Epithelial cell of esophagus (primary cell): ENCODE data around the gene LRRC8A.
A peak's percentile ranks its signal among the peaks of the same experiment; 100 is the strongest.

Experiments used
- DNase-seq: peaks from one replicate; pipeline ENCODE4 v3.0.0; 2010; ENCODE audit warnings: low read depth
- H3K4me3 ChIP-seq: 2 replicates; pipeline ENCODE4 v1.5.1; 2011; ENCODE audit warnings: mild to moderate bottlenecking, low read length, control low read depth
- TF ChIP-seq, protein P1 (sequence below): IDR thresholded peaks from 2 replicates; pipeline ENCODE4 v1.5.1; 2011; ENCODE audit warnings: low read depth, mild to moderate bottlenecking, low read length, control low read depth, inconsistent platforms; ENCODE audit not compliant: insufficient read depth; ENCODE audit errors: missing control alignments

The LRRC8A gene

DNA sequence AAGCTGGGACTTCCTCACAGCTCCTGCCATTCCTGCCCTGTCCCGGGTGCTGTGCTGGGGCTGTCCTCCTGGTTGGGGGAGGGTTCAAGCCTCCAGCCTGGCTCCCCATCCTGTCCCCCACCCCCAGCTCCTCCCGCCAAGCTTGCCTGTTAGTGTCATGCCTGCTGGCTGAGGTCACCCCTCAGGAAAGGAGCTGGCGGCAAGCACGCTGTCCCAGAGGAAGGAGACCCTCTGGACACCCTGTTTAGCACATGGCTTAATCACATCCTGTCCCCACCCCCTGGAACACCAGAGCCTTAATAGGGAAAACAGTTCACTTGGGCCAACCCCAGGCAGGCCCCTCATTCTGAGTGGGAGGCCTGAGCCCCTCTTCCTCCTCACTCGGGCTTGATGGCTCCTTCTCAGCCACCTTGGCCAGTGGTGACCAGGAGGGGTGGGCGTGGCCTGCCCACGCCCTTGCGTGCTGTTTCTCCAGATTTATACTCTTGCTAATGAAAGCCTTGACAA lies 29.6 kb downstream of the LRRC8A start:
- H3K4me3 ChIP-seq, result no peak overlapping the region
- DNase-seq, result peak; percentile 55
- TF ChIP-seq, protein P1, sequence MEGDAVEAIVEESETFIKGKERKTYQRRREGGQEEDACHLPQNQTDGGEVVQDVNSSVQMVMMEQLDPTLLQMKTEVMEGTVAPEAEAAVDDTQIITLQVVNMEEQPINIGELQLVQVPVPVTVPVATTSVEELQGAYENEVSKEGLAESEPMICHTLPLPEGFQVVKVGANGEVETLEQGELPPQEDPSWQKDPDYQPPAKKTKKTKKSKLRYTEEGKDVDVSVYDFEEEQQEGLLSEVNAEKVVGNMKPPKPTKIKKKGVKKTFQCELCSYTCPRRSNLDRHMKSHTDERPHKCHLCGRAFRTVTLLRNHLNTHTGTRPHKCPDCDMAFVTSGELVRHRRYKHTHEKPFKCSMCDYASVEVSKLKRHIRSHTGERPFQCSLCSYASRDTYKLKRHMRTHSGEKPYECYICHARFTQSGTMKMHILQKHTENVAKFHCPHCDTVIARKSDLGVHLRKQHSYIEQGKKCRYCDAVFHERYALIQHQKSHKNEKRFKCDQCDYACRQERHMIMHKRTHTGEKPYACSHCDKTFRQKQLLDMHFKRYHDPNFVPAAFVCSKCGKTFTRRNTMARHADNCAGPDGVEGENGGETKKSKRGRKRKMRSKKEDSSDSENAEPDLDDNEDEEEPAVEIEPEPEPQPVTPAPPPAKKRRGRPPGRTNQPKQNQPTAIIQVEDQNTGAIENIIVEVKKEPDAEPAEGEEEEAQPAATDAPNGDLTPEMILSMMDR, result no peak

DNA sequence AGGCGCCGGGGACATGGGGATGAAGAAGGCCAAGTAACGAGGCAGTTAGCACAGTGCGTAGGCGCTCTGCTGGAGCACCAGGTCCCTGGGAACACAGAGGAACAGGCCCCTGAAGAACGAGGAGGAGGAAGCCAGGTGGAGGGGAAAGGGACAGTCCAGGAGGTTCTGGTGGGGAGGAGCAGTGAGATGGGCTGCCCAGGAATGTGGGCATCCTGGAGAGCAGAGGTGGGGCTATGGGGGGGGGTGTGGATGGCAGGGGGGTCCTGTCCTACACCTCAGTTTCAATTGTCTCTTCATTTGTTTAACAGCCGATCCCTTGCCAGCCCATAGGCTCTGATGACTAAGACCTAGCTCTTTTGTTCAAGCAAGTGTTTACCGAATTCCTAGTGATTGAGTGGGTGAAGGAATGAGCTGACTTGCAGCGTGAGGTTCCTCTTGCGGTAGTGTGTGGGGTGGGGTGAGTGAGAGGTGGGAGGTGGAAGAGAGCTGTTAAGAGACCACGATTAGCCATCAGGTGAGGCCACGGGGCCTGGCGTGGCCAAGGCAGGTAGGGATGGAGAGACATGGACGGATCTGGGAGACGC lies 30.4 kb downstream of the LRRC8A start:
- DNase-seq, result peak; percentile 97
- TF ChIP-seq, protein P1, result no peak
- H3K4me3 ChIP-seq, result peak overlapping the region; percentile 57

DNA sequence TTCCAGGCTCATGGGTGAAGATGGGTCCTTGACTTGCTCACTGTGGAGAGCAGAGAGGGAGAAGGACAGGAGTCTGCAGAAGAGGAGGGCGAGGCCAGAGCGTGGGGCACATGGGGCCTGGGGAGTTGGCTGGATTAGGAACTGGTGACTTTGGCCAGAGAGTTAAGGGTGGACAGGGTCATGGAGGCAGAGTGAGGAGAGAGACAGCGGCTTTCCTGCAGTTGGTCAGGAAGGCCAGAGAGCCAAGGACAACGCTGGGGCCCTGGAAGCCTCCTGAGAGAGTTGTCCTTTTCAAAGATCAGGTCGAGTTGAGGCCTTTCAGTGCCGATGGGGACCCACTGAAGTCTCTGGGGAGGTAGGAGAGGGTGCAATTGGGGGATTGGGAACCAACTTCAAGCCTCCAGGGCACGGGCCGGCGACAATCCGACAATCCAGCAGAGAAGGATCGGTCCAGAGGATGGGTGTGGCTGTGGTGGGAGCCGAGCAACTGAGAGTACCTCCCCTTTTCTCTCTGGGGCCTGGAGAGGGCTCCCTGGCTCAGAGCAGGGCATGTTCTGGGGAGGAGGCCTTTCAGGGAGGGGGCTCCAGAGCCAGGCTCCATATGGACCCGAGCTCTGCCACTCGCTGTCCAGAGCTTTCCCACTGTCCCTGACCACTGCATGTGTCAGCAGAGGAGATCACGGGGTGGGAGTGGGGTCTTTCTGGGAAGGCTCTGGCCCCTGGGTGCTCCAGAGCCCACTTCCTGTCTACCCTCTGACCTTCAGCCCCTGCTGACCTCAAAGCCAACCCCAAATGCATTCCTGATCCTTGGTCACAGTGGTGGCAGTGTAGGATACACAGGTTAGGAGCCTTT lies 31.3 kb downstream of the LRRC8A start:
- H3K4me3 ChIP-seq, result peak overlapping the region; percentile 57
- no peak for DNase-seq
- TF ChIP-seq, protein P1, result no peak

DNA sequence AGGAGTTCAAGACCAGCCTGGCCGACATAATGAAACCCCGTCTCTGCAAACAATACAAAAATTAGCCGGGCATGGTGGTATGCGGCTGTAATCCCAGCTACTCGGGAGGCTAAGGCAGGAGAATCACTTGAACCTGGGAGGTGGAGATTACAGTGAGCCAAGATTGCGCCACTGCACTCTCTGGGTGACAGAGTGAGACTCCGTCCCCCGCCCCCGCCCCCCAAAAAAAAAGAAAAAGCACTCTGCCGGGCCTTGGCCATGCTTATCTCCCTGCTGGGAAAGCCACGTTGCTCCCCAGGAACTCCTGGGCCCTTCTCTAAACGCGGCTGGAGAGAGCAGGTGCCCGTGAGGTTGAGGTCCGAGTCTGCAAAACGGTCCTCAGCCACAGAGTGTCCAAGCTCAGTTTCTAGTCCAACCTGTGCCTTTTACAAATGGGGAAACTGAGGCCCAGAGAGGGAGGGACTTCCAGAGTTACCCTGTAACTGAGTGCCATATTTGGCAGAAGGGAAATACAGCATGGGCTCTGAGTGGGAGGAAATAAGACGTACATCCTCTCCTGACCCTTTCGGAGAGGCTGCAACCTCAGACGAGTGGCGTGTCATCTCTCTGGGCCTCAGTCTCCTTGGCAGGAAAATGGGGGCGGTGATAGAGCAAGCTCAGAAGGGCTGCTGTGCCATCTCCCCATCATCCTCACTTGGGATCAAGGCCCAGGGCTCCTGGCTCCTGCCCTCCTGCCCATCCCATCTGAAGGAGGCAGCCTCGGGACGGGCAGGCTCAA lies 32.3 kb downstream of the LRRC8A start:
- TF ChIP-seq, protein P1, result no peak
- H3K4me3 ChIP-seq, result peak overlapping the region; percentile 57
- DNase-seq, result no peak

GRCh38 chr9:128916204-128916603 lies 34.3 kb downstream of the LRRC8A start:
- DNase-seq, result peak; percentile 44
- no peak overlapping the region for H3K4me3 ChIP-seq
- TF ChIP-seq, protein P1, result no peak

DNA sequence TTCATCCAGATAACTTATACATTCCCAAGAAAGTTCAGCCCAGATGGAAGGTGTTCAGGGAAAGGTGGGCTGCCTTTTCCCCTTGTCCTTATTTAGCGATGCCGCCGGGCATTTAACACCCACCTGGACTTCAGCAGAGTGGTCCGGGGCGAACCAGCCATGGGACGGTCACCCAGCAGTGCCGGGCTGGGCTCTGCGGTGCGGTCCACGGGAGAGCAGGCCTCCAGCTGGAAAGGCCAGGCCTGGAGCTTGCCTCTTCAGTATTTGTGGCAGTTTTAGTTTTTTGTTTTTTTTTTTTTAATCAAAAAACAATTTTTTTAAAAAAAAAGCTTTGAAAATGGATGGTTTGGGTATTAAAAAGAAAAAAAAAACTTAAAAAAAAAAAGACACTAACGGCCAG lies 34.8 kb downstream of the LRRC8A start:
- no peak overlapping the region for H3K4me3 ChIP-seq
- DNase-seq, result no peak
- TF ChIP-seq, protein P1, result no peak
